SK-N-SH treated with all-trans-retinoic acid at 6 μM for 48 hours (cell line): Measurements from ENCODE around the gene POU4F1.
A peak's percentile ranks its signal among the peaks of the same experiment; 100 is the strongest.

Source experiments
- ATAC-seq: fragments of 200-7000 bp; cut with Tn5 transposase; 3 replicates; pipeline ENCODE4 v1.9.1; 2020; ENCODE audit warnings: mild to moderate bottlenecking, moderate library complexity
- ARNTL ChIP-seq: fragments of 450-650 bp; formaldehyde crosslinking; IDR thresholded peaks from 2 replicates; pipeline ENCODE4 v1.5.0; 2020; ENCODE audit warnings: low read depth, mild to moderate bottlenecking, moderate library complexity, borderline replicate concordance
- BACH2 ChIP-seq: fragments of 250-450 bp; sonication (Bioruptor Pico); IDR thresholded peaks from 2 replicates; pipeline ENCODE4 v1.9.0; 2021; ENCODE audit warnings: mild to moderate bottlenecking, borderline replicate concordance
- CSDC2 ChIP-seq: fragments of 250-450 bp; sonication (Bioruptor Pico); IDR thresholded peaks from 2 replicates; pipeline ENCODE4 v1.5.0; 2020; ENCODE audit warnings: mild to moderate bottlenecking, moderate library complexity
- CSRNP3 ChIP-seq: fragments of 250-450 bp; sonication (Bioruptor Pico); IDR thresholded peaks from 2 replicates; pipeline ENCODE4 v1.5.1; 2021; ENCODE audit warnings: mild to moderate bottlenecking, moderate library complexity
- ESRRG ChIP-seq: fragments of 250-450 bp; sonication (Bioruptor Pico); IDR thresholded peaks from 2 replicates; pipeline ENCODE4 v1.6.1; 2021; ENCODE audit warnings: mild to moderate bottlenecking
- GLIS3 ChIP-seq: fragments of 250-450 bp; sonication (Bioruptor Pico); IDR thresholded peaks from 2 replicates; pipeline ENCODE4 v1.5.0; 2020; ENCODE audit warnings: mild to moderate bottlenecking, moderate library complexity
- ISL1 ChIP-seq: fragments of 250-450 bp; sonication (Bioruptor Pico); IDR thresholded peaks from 2 replicates; pipeline ENCODE4 v2.1.2; 2022; ENCODE audit warnings: mild to moderate bottlenecking, moderate library complexity
- OSR1 ChIP-seq: fragments of 250-450 bp; sonication (Bioruptor Pico); IDR thresholded peaks from 2 replicates; pipeline ENCODE4 v1.8.0; 2022; ENCODE audit warnings: moderate library complexity, mild to moderate bottlenecking, inconsistent platforms
- PATZ1 ChIP-seq: fragments of 250-450 bp; sonication (Bioruptor Pico); IDR thresholded peaks from 2 replicates; pipeline ENCODE4 v1.8.0; 2020; ENCODE audit warnings: mild to moderate bottlenecking, moderate library complexity, borderline replicate concordance
- POU6F1 ChIP-seq: fragments of 250-450 bp; sonication (Bioruptor Pico); IDR thresholded peaks from 2 replicates; pipeline ENCODE4 v1.8.0; 2021; ENCODE audit warnings: low read depth, mild to moderate bottlenecking, moderate library complexity, borderline replicate concordance
- PPARA ChIP-seq: fragments of 250-450 bp; sonication (Bioruptor Pico); IDR thresholded peaks from 2 replicates; pipeline ENCODE4 v1.5.0; 2020; ENCODE audit warnings: mild to moderate bottlenecking, borderline replicate concordance
- SNAI2 ChIP-seq: fragments of 250-450 bp; sonication (Bioruptor Pico); IDR thresholded peaks from 2 replicates; pipeline ENCODE4 v1.5.0; 2020; ENCODE audit warnings: mild to moderate bottlenecking, moderate library complexity
- TOX ChIP-seq: fragments of 250-450 bp; sonication (Bioruptor Pico); IDR thresholded peaks from 2 replicates; pipeline ENCODE4 v1.8.0; 2021; ENCODE audit warnings: mild to moderate bottlenecking, moderate library complexity, borderline replicate concordance
- TSHZ2 ChIP-seq: fragments of 250-450 bp; sonication (Bioruptor Pico); IDR thresholded peaks from 2 replicates; pipeline ENCODE4 v1.5.0; 2020; ENCODE audit warnings: mild to moderate bottlenecking, moderate library complexity
- ZC3H10 ChIP-seq: fragments of 250-450 bp; sonication (Bioruptor Pico); IDR thresholded peaks from 2 replicates; pipeline ENCODE4 v1.5.1; 2021; ENCODE audit warnings: mild to moderate bottlenecking, moderate library complexity
- ZFP3 ChIP-seq: fragments of 250-450 bp; sonication (Bioruptor Pico); IDR thresholded peaks from 2 replicates; pipeline ENCODE4 v1.5.0; 2020; ENCODE audit warnings: mild to moderate bottlenecking, moderate library complexity
- ZFP30 ChIP-seq: fragments of 450-650 bp; formaldehyde crosslinking; IDR thresholded peaks from 2 replicates; pipeline ENCODE4 v1.5.0; 2022; ENCODE audit warnings: mild to moderate bottlenecking, moderate library complexity
- ZNF565 ChIP-seq: fragments of 450-650 bp; formaldehyde crosslinking; conservative IDR thresholded peaks from 2 replicates; pipeline ENCODE4 v1.5.0; 2020; ENCODE audit warnings: low read depth, mild to moderate bottlenecking, moderate library complexity
- ZNF70 ChIP-seq: fragments of 450-650 bp; formaldehyde crosslinking; IDR thresholded peaks from 2 replicates; pipeline ENCODE4 v1.5.0; 2020; ENCODE audit warnings: mild to moderate bottlenecking, moderate library complexity

Gene POU4F1

GRCh38 chr13:78606471-78607408 is 3.4 kb upstream of the POU4F1 start:
- ATAC-seq: no peak
- TF ChIP-seq ZFP30: no peak
- TF ChIP-seq ZNF70 (CRISPR knock-in tag): no peak
- TF ChIP-seq TSHZ2 (CRISPR knock-in tag): no peak
- no peak for TF ChIP-seq ZNF565
- no peak for TF ChIP-seq ISL1 (CRISPR knock-in tag)
- TF ChIP-seq TOX (CRISPR knock-in tag): no peak
- TF ChIP-seq CSRNP3 (CRISPR knock-in tag): no peak
- TF ChIP-seq ZC3H10 (CRISPR knock-in tag): no peak
- TF ChIP-seq PPARA (CRISPR knock-in tag): no peak
- no peak for TF ChIP-seq OSR1 (CRISPR knock-in tag)
- TF ChIP-seq POU6F1 (CRISPR knock-in tag): no peak
- no peak for TF ChIP-seq BACH2 (CRISPR knock-in tag)
- TF ChIP-seq PATZ1 (CRISPR knock-in tag): no peak
- TF ChIP-seq CSDC2 (CRISPR knock-in tag): no peak
- TF ChIP-seq ESRRG (CRISPR knock-in tag): no peak
- no peak for TF ChIP-seq ZFP3 (CRISPR knock-in tag)
- no peak for TF ChIP-seq ARNTL
- TF ChIP-seq SNAI2 (CRISPR knock-in tag): no peak

GRCh38 chr13:78604782-78605611 is 1.6 kb upstream of the POU4F1 start:
- peak; percentile 7; the same call in 2 of the 3 replicates for ATAC-seq
- TF ChIP-seq GLIS3 (CRISPR knock-in tag) (no peak), ZFP30 (no peak), OSR1 (CRISPR knock-in tag) (no peak), POU6F1 (CRISPR knock-in tag) (no peak), ZNF565 (no peak), ZC3H10 (CRISPR knock-in tag) (no peak), ESRRG (CRISPR knock-in tag) (no peak), TSHZ2 (CRISPR knock-in tag) (no peak), CSRNP3 (CRISPR knock-in tag) (no peak), ZNF70 (CRISPR knock-in tag) (no peak), ZFP3 (CRISPR knock-in tag) (no peak), PATZ1 (CRISPR knock-in tag) (no peak), CSDC2 (CRISPR knock-in tag) (no peak), BACH2 (CRISPR knock-in tag) (no peak)
